ENCODE results near the gene PBX1. TPM values are rescaled to one million over a fixed set of nuclear protein-coding genes. Genes with fewer than 3 reads are reported as not detected.

The PBX1 gene
- total RNA-seq, 1 donor from 2014 or later, result 44.2 TPM

DNA sequence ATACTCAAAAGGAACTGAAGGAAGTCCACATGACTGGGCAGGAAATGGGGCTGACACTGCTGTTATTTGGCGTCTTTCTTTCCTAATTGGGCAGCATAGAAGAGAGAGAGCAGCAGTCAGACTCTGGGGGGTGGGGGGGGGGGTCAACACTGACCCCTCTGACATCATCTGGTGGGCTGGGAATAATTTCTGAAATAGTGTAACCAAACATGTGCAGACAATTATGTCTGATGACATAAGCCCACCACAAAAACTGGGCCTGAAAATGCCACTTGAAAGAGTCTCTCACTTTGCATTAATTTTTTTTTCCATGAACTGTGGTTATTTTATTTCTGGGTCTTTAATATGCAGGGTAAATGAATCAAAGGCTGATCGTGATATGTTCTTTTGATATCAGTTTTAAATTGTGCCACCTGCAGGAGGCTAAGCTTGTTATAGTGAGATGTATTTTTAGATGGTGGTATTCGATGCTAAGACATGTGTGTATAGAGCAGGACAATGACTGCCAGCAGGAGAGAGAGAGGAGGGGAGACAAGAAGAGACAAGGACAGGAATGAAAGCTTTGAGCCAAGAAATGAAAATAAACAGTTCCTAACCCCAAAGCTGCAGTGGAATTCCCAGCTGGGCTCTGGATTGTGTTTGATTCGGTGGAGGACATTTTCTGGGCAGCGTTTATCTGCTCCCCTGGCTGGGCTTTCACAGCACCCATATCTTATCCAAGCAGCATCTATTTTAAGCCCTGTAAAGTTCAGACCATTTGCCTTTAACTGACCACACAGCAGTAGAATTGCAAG, 264.7 kb downstream of the PBX1 start:
- TF ChIP-seq, protein P1, sequence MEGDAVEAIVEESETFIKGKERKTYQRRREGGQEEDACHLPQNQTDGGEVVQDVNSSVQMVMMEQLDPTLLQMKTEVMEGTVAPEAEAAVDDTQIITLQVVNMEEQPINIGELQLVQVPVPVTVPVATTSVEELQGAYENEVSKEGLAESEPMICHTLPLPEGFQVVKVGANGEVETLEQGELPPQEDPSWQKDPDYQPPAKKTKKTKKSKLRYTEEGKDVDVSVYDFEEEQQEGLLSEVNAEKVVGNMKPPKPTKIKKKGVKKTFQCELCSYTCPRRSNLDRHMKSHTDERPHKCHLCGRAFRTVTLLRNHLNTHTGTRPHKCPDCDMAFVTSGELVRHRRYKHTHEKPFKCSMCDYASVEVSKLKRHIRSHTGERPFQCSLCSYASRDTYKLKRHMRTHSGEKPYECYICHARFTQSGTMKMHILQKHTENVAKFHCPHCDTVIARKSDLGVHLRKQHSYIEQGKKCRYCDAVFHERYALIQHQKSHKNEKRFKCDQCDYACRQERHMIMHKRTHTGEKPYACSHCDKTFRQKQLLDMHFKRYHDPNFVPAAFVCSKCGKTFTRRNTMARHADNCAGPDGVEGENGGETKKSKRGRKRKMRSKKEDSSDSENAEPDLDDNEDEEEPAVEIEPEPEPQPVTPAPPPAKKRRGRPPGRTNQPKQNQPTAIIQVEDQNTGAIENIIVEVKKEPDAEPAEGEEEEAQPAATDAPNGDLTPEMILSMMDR (IDR thresholded peaks at IDR 0.05; ENCODE audit: unreplicated experiment), result no peak
- H3K36me3 Mint-ChIP-seq (ENCODE audit: low read depth, unreplicated experiment), result peaks cover 11% of the 10 kb centered on the region
- no peak for DNase-seq (ENCODE audit: low spot score)

DNA sequence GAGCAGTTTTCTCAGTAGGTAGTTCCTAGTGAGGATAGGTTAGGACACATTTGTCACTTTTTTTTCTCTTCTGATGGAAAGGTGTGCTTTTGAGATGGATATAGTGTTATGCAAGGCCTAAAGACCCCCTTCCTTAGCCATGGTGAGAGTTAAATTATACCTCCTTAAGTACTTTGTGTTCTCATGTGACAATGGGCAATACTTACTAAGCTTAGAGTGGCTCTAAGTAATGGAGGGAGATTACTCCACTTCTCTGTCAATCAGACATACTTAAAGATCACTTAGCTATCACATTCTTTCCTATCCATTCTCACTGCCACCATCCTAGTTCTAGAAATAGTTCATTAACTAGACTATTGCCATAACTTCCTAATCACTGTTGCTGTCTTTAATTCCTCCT, 265.6 kb downstream of the PBX1 start:
- Mint-ChIP-seq H3K4me1 (ENCODE audit: unreplicated experiment) (peaks cover 5% of the 10 kb centered on the region), H3K4me3 (ENCODE audit: unreplicated experiment) (no peak overlapping the region), H3K36me3 (ENCODE audit: low read depth, unreplicated experiment) (peaks cover 11% of the 10 kb centered on the region), H3K9me3 (ENCODE audit: unreplicated experiment) (no peaks in the 10 kb centered on the region), H3K27ac (ENCODE audit: unreplicated experiment) (no peak overlapping the region), H3K27me3 (ENCODE audit: unreplicated experiment) (no peaks in the 10 kb centered on the region)
- TF ChIP-seq, protein P1 (IDR thresholded peaks at IDR 0.05; ENCODE audit: unreplicated experiment), result no peak
- no peak for DNase-seq (ENCODE audit: low spot score)

More for the DNA sequence above, 264.7 kb downstream of the PBX1 start:
- H3K4me3 Mint-ChIP-seq (ENCODE audit: unreplicated experiment), result no peak overlapping the region
- H3K4me1 Mint-ChIP-seq (ENCODE audit: unreplicated experiment), result peaks cover 5% of the 10 kb centered on the region
- H3K27ac Mint-ChIP-seq (ENCODE audit: unreplicated experiment), result no peak overlapping the region
- H3K27me3 Mint-ChIP-seq (ENCODE audit: unreplicated experiment), result no peaks in the 10 kb centered on the region
- no peaks in the 10 kb centered on the region for H3K9me3 Mint-ChIP-seq (ENCODE audit: unreplicated experiment)

DNA sequence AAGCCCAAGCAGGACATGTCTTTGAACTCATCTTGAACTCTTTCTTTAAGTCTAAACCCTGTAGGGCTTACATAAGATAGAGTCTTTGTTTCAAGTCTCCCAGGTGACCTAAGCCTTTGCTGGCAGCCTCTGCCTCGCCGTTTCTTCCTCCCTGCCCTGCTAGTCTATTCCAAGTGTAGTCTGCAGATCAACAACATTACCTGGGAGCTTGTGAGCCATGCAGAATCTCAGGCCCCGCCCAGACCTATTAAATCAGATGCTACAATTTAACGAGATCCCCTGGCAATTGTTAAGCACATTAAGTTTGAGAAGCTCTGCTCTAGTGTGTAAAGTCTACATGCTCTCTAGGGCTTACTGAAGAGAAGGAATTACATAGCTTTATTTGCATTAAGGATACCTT, 271.6 kb downstream of the PBX1 start:
- Mint-ChIP-seq H3K27me3 (ENCODE audit: unreplicated experiment) (no peaks in the 10 kb centered on the region), H3K27ac (ENCODE audit: unreplicated experiment) (no peak overlapping the region), H3K4me1 (ENCODE audit: unreplicated experiment) (no peaks in the 10 kb centered on the region), H3K9me3 (ENCODE audit: unreplicated experiment) (no peaks in the 10 kb centered on the region), H3K36me3 (ENCODE audit: low read depth, unreplicated experiment) (no peaks in the 10 kb centered on the region), H3K4me3 (ENCODE audit: unreplicated experiment) (no peak overlapping the region)
- TF ChIP-seq, protein P1 (IDR thresholded peaks at IDR 0.05; ENCODE audit: unreplicated experiment), result no peak
- DNase-seq (ENCODE audit: low spot score), result no peak

DNA sequence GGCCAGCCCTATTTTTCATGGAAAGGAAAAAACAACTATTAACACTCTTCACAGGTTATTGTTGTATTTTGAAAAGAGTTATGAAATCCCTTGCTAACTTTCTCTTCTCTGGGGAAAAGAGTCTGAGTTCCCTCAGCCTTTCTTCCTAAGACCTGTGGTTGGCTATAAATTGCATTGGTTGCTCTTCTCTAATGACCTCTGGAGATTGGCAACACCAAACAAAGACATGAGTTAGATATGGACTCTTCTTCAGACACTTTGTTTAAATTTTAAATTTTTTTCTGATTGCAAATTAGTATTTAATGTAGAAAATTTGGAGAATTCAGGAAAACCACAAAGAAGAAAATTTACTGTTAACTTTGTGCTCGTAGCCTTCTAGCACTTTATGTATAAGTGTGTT, 275.7 kb downstream of the PBX1 start:
- peaks cover 3% of the 10 kb centered on the region for H3K36me3 Mint-ChIP-seq (ENCODE audit: low read depth, unreplicated experiment)
- H3K27ac Mint-ChIP-seq (ENCODE audit: unreplicated experiment), result no peak overlapping the region
- H3K27me3 Mint-ChIP-seq (ENCODE audit: unreplicated experiment), result no peaks in the 10 kb centered on the region
- TF ChIP-seq, protein P1 (IDR thresholded peaks at IDR 0.05; ENCODE audit: unreplicated experiment), result no peak
- no peak overlapping the region for H3K4me3 Mint-ChIP-seq (ENCODE audit: unreplicated experiment)
- no peaks in the 10 kb centered on the region for H3K4me1 Mint-ChIP-seq (ENCODE audit: unreplicated experiment)
- H3K9me3 Mint-ChIP-seq (ENCODE audit: unreplicated experiment), result no peaks in the 10 kb centered on the region
- DNase-seq (ENCODE audit: low spot score), result no peak

DNA sequence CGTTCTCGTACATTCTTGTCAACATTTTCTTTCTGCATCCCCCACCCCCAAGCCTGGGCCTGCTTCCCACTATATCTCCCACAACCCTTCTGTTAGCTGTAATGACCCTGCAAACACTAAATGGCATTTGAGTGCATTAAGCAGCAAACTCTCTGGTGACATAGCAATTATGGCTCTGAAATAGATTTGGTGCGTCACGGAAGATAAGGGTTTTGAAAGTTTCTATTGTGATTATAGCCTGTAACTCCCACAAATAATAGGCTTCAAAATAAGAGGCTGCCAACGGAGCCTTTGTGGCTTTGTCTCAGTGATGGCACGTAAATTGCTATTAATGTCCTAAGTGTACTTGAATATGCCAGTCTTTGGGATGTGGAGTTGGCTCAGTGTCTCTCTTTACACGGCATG, 277.6 kb downstream of the PBX1 start:
- no peak for DNase-seq (ENCODE audit: low spot score)
- no peaks in the 10 kb centered on the region for H3K4me1 Mint-ChIP-seq (ENCODE audit: unreplicated experiment)
- H3K36me3 Mint-ChIP-seq (ENCODE audit: low read depth, unreplicated experiment), result peaks cover 3% of the 10 kb centered on the region
- H3K27ac Mint-ChIP-seq (ENCODE audit: unreplicated experiment), result no peak overlapping the region
- H3K27me3 Mint-ChIP-seq (ENCODE audit: unreplicated experiment), result no peaks in the 10 kb centered on the region
- TF ChIP-seq, protein P1 (IDR thresholded peaks at IDR 0.05; ENCODE audit: unreplicated experiment), result no peak
- no peak overlapping the region for H3K4me3 Mint-ChIP-seq (ENCODE audit: unreplicated experiment)
- H3K9me3 Mint-ChIP-seq (ENCODE audit: unreplicated experiment), result no peaks in the 10 kb centered on the region
